Astrocyte (in vitro differentiated cells and primary cell): ENCODE data around the gene DXO. TPM values are rescaled to one million over a fixed set of nuclear protein-coding genes. Genes with fewer than 3 reads are reported as not detected.

Experiments used
- DNase-seq: peaks from one replicate; pipeline ENCODE4 v3.0.0-alpha.2; 2010; ENCODE audit warnings: low read depth
- FAIRE-seq: peaks from 2 replicates; lab custom pipeline; 2011; peaks lifted over from hg19 to GRCh38; lab: Jason Lieb, UNC
- H2AFZ ChIP-seq: 2 replicates; pipeline ENCODE4 v1.6.0; 2012; ENCODE audit warnings: low read depth, low read length, inconsistent platforms
- H3K27ac ChIP-seq: 2 replicates; pipeline ENCODE4 v1.5.1; 2011; ENCODE audit warnings: low read depth, low read length, inconsistent platforms
- H3K27me3 ChIP-seq: 2 replicates; pipeline ENCODE4 v1.6.0; 2011; ENCODE audit warnings: low read length, inconsistent platforms; ENCODE audit not compliant: insufficient read depth
- H3K36me3 ChIP-seq: 2 replicates; pipeline ENCODE4 v1.5.1; 2011; ENCODE audit warnings: low read length, inconsistent platforms; ENCODE audit not compliant: insufficient read depth
- H3K4me1 ChIP-seq: 2 replicates; pipeline ENCODE4 v1.5.1; 2011; ENCODE audit warnings: low read length, inconsistent platforms; ENCODE audit not compliant: insufficient read depth
- H3K4me2 ChIP-seq: 2 replicates; pipeline ENCODE4 v1.6.0; 2012; ENCODE audit warnings: low read length, inconsistent platforms
- H3K4me3 ChIP-seq: 2 replicates; pipeline ENCODE4 v1.5.1; 2011; ENCODE audit warnings: low read depth, mild to moderate bottlenecking, low read length, inconsistent platforms; ENCODE audit not compliant: insufficient read depth
- H3K79me2 ChIP-seq: 2 replicates; pipeline ENCODE4 v1.6.0; 2012; ENCODE audit warnings: mild to moderate bottlenecking, low read length, inconsistent platforms; ENCODE audit not compliant: insufficient read depth
- H3K9ac ChIP-seq: 2 replicates; pipeline ENCODE4 v1.6.0; 2012; ENCODE audit warnings: mild to moderate bottlenecking, low read length, inconsistent platforms
- H3K9me3 ChIP-seq: 2 replicates; pipeline ENCODE4 v1.5.1; 2012; ENCODE audit warnings: low read depth, mild to moderate bottlenecking, low read length, inconsistent platforms; ENCODE audit not compliant: insufficient read depth
- H4K20me1 ChIP-seq: 2 replicates; pipeline ENCODE4 v1.6.0; 2012; ENCODE audit warnings: low read length, inconsistent platforms; ENCODE audit not compliant: insufficient read depth
- H3K27ac Mint-ChIP-seq: one replicate; pipeline ENCODE4 v1.8.0; 2021; ENCODE audit warnings: mild to moderate bottlenecking, mixed read lengths; ENCODE audit not compliant: unreplicated experiment
- H3K27me3 Mint-ChIP-seq: one replicate; pipeline ENCODE4 v1.8.0; 2021; ENCODE audit warnings: low read depth, mixed read lengths; ENCODE audit not compliant: unreplicated experiment
- H3K36me3 Mint-ChIP-seq: one replicate; pipeline ENCODE4 v1.8.0; 2021; ENCODE audit warnings: low read depth, mixed read lengths; ENCODE audit not compliant: unreplicated experiment
- H3K4me1 Mint-ChIP-seq: one replicate; pipeline ENCODE4 v1.8.0; 2021; ENCODE audit warnings: low read depth, mixed read lengths; ENCODE audit not compliant: unreplicated experiment
- H3K4me3 Mint-ChIP-seq: one replicate; pipeline ENCODE4 v1.8.0; 2021; ENCODE audit warnings: mild to moderate bottlenecking, moderate library complexity, mixed read lengths; ENCODE audit not compliant: unreplicated experiment
- H3K9me3 Mint-ChIP-seq: one replicate; pipeline ENCODE4 v1.8.0; 2021; ENCODE audit warnings: mild to moderate bottlenecking, mixed read lengths; ENCODE audit not compliant: unreplicated experiment
- EZH2 ChIP-seq: IDR thresholded peaks from 2 replicates; pipeline ENCODE4 v1.6.1; 2012; ENCODE audit warnings: mild to moderate bottlenecking, low read length, inconsistent platforms; ENCODE audit not compliant: insufficient read depth
- total RNA-seq: library from RNA; stranded (reverse); gene quantifications from 2 replicates; pipeline ENCODE4 v1.2.1, GENCODE V29; 2021
- TF ChIP-seq, protein P1 (sequence below): IDR thresholded peaks from 2 replicates; pipeline ENCODE4 v1.5.1; 2011; ENCODE audit warnings: low read depth, mild to moderate bottlenecking, inconsistent platforms, low read length, moderate library complexity; ENCODE audit not compliant: insufficient read depth

The DXO gene
- total RNA-seq, 1 donor from 2014 or later: 12.6 TPM

DNA sequence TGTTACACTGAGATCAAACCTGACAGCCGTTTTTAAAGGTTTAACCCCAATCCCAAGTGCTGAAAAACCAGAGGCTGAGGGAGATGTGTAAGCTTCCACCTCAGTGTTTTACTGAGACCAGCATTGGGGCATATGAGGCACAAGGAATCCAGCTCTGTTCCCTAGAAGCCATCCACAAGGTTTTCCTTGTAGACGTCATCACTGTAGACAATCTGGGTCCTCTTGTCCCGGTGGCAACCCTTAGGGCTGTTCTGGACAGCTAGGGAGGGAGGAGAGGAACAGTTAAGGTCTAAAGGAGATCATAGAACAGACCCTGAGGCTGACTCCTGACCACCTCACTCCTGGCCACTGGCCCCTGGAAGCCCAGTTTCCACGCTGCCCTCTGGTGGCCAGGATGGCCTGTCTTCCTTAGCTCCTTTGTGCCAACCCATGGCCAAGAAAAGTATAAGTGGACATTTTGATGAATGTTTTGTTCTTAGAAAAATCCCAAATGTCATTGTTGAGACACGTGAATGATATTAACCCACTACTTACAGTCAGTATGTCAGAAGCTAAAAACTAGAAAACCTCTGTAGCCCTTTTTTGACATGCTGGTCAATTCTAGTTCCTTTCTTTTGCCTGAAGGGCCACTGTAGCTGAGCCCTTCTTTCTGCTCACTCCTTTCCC lies 19.7 kb downstream of the DXO start:
- FAIRE-seq: peak; percentile 37
- DNase-seq: peak; percentile 22
- no peak overlapping the region for H3K4me3 ChIP-seq
- peaks cover 9% of the 10 kb centered on the region for H3K79me2 ChIP-seq
- H3K9ac ChIP-seq: no peak overlapping the region
- no peaks in the 10 kb centered on the region for H3K9me3 ChIP-seq
- H4K20me1 ChIP-seq: peaks cover 3% of the 10 kb centered on the region
- Mint-ChIP-seq H3K36me3 (peaks cover 23% of the 10 kb centered on the region), H3K27me3 (peaks cover 16% of the 10 kb centered on the region), H3K27ac (no peak overlapping the region), H3K4me3 (no peak overlapping the region), H3K9me3 (no peaks in the 10 kb centered on the region), H3K4me1 (peaks cover 5% of the 10 kb centered on the region)
- H3K27ac ChIP-seq: no peak overlapping the region
- H3K36me3 ChIP-seq: peaks cover 36% of the 10 kb centered on the region
- H3K4me1 ChIP-seq: no peaks in the 10 kb centered on the region
- no peaks in the 10 kb centered on the region for H3K27me3 ChIP-seq
- H3K4me2 ChIP-seq: no peak overlapping the region
- H2AFZ ChIP-seq: no peak overlapping the region
- TF ChIP-seq EZH2: no peak
- TF ChIP-seq, protein P1, sequence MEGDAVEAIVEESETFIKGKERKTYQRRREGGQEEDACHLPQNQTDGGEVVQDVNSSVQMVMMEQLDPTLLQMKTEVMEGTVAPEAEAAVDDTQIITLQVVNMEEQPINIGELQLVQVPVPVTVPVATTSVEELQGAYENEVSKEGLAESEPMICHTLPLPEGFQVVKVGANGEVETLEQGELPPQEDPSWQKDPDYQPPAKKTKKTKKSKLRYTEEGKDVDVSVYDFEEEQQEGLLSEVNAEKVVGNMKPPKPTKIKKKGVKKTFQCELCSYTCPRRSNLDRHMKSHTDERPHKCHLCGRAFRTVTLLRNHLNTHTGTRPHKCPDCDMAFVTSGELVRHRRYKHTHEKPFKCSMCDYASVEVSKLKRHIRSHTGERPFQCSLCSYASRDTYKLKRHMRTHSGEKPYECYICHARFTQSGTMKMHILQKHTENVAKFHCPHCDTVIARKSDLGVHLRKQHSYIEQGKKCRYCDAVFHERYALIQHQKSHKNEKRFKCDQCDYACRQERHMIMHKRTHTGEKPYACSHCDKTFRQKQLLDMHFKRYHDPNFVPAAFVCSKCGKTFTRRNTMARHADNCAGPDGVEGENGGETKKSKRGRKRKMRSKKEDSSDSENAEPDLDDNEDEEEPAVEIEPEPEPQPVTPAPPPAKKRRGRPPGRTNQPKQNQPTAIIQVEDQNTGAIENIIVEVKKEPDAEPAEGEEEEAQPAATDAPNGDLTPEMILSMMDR: peak; percentile 78

DNA sequence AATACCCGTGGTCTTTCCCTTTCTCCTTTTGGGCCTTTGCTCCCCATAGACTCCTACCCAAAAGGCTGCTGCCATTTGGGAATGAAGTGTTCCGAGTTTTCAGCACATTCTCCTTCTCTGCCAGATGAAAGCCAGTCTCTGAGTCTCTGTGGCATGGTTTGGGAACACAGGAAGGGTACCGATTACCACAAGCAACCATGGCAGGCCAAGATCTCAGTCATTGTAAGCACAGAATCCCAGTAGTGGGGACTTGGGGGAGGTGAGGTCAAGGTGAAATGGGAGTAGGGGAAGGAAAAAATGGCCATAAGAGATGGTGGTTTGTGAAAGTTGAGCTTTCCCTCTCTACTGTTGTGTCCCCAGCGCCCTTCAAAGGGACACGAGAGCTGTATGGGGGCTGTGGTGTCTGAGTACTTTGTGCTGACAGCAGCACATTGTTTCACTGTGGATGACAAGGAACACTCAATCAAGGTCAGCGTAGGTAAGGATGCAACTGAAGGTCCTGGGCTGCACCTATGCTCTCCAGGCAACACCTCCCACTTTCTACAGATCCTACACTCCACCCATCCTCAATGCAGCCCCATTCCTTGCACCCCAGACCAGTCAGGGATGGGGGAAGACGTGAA lies 21.9 kb downstream of the DXO start:
- no peaks in the 10 kb centered on the region for H3K79me2 ChIP-seq
- H3K27me3 Mint-ChIP-seq: peaks cover 30% of the 10 kb centered on the region
- H2AFZ ChIP-seq: no peak overlapping the region
- H3K9me3 Mint-ChIP-seq: no peaks in the 10 kb centered on the region
- no peak for FAIRE-seq
- DNase-seq: no peak
- no peak overlapping the region for H3K27ac ChIP-seq
- H3K4me2 ChIP-seq: no peak overlapping the region
- H3K4me1 ChIP-seq: peaks cover 7% of the 10 kb centered on the region
- peaks cover 28% of the 10 kb centered on the region for H3K36me3 ChIP-seq
- H3K4me3 ChIP-seq: no peak overlapping the region
- no peaks in the 10 kb centered on the region for H4K20me1 ChIP-seq
- H3K36me3 Mint-ChIP-seq: peaks cover 22% of the 10 kb centered on the region
- H3K9me3 ChIP-seq: no peaks in the 10 kb centered on the region
- H3K27ac Mint-ChIP-seq: no peak overlapping the region
- no peak overlapping the region for H3K4me3 Mint-ChIP-seq
- H3K4me1 Mint-ChIP-seq: peaks cover 11% of the 10 kb centered on the region
- no peaks in the 10 kb centered on the region for H3K27me3 ChIP-seq
- TF ChIP-seq, protein P1: no peak
- no peak for TF ChIP-seq EZH2
- H3K9ac ChIP-seq: no peak overlapping the region
